Astrocyte of the hippocampus (primary cell): ENCODE measurements around the gene KPNA2.
"Not testable (repeated sequence)": the region's sequence is repeated elsewhere in the genome, so short reads cannot be mapped to it uniquely, and the experiment has no call there.

Source experiments
- DNase-seq: peaks from one replicate; pipeline ENCODE4 v3.0.0; 2011; ENCODE audit warnings: low read depth, low spot score

Gene KPNA2

GRCh38 chr17:68057531-68057952 is 22.0 kb downstream of the KPNA2 start:
- no peak for DNase-seq

- no peak for DNase-seq
Measured at GRCh38 chr17:68060336-68060735, 24.8 kb downstream of the KPNA2 start.

DNA sequence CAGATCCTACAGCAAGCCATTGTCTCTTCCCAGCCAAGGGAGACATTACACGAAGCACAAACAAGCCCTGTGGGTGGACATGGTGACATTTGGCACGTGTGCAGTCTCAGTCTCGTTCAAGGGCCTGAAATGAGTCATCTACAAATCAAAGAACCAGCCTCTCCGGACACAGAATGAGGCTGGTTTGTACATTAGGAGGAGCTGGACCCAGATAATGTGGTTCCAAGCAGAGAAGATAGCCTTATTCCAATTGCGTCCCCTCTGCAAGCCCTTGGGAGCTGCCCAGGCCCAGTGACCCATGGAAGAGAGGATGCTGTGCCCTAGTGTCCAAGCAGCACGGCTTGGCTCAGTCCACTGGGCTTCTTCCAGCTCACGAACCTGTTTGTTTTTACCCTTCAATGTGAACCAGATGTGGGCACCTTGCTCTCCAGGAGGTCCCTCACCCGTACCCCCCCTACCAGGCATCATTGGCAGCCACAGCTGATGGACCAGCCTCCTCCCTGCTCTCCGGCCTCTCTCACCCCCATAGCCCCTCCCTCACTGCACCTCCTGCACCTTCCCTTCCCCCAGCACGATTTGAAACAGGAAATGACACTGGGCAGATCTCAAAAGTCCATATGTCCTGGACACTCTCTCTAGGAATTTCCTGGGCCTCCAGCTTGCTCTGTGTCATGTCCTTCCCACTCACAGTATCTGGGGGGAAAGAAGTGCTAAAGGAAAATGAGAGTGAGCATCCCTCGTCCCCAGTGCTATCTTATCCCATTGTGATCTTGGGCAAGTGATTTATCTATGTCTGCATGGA is 26.2 kb downstream of the KPNA2 start:
- DNase-seq, result no peak

GRCh38 chr17:68065366-68065765 is 29.8 kb downstream of the KPNA2 start:
- not testable (repeated sequence) for DNase-seq

GRCh38 chr17:68068512-68068911 is 33.0 kb downstream of the KPNA2 start:
- DNase-seq, result not testable (repeated sequence)

DNA sequence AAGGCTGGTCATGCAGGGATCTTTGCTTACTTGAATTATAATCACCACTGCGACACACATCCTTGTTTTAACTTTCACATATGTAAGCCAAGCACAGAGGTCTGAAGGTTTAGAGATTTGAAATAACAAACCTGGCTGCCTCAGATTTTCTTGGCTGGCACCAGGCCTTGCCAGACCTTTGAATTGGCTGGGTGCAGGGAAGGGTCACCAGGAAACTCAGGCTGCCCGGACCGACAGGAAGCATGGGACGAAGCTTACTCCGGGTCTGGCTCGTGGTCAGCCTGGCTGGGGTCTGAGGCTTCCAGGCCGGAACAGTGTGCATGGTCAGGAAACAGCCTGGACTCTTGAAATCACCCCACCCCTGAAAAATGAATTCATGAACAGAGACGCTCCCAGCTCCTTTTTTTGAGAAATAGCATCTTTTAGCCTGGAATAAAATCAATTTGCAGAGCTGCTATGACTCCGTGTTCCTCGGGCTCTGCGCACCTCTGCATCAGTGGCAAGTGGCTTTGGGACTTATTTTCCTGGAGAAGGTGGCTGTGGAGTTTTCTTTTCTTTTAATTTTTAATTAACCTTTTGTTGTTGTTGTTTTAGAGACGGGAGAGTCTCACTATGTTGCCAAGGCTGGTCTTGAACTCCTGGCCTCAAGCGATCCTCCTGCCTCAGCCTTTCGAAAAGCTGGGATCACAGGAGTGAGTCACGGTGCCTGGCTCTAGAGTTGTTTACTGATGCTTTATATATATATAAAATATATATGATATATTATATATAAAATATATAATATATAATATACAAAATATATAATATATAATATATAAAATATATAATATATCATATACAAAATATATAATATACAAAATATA is 35.3 kb downstream of the KPNA2 start:
- DNase-seq, result peak; percentile 51

GRCh38 chr17:68074279-68074678 is 38.7 kb downstream of the KPNA2 start:
- no peak for DNase-seq

DNA sequence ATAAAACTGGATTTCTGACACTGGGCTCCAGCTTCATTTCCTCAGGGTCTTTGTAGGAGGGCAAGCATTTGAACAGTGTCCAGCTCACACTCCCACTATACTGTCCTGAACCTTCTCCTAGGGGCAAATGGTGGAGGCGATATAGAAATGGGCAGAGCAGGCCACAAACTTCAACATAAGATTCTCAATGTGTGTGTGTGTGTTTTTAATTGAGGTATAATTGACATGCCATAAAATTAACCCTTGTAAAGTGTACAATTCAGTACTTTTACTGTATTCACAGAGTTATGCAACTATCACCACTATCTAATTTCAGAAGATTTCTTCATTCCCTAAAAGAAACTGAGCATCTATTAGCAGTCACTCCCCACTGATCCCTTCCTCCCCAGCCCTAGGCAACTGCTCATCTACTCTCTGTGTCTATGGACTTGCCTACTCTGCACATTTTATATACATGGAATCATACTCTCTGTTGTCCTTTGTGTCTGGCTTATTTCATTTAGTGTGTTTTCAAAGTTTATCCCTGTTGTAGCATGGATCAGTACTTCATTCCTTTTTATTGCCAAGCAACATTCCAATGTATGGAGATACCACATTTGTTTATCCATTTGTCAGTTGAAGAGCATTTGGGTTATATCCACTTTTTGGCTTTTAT is 40.5 kb downstream of the KPNA2 start:
- DNase-seq, result not testable (repeated sequence)

DNA sequence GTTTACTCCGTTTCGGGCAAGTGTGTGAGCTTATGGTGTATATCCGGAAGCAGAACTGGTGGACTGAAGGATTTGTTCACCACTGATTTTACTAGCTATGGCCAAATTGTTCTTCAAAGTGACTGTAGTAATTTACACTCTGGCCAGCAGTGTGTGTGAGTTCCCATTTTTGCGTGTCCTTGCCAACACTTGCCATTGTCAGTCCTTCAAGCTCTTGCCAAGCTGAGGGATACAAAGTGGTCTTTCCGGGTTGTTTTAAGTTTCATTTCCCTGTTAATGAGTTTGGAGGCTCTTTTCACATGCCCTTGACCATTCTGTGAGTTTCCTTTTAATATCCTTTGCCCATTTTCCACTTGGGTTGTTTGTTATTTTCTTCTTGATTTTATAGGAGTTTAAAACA is 42.0 kb downstream of the KPNA2 start:
- not testable (repeated sequence) for DNase-seq

- no peak for DNase-seq
Measured at GRCh38 chr17:68080411-68081150, 45.0 kb downstream of the KPNA2 start.

DNA sequence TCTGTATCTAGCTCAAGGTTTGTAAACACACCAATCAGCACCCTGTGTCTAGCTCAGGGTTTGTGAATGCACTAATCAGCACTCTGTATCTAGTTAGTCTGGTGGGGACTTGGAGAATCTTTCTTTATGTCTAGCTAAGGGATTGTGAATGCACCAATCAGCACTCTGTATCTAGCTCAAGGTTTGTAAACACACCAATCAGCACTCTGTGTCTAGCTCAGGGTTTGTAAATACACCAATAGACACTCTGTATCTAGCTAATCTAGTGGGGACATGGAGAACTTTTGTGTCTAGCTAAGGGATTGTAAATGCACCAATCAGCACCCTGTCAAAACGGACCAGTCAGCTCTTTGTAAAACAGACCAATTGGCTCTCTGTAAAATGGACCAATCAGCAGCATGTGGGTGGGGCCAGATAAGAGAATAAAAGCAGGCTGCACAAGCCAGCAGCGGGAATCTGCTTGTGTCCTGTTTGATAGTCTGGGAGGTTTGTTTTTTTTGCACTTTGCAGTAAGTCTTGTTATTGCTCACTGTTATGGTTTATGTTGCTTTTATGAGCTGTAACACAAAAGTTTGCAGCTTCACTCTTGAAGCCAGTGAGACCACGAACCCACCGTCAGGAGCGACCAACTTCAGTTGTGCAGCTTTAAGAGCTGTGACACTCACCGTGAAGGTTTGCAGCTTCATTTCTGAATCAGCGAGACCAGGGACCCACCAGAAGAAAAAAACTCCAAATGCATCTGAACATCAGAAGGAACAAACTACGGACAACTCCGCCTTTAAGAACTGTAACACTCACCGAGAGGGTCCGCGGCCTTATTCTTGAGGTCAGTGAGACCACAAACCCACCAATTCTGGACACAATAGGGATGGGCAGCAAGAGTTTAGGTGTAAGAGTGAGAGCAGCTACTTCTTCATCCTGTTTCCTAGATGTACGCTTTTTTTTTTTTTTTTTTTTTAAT is 46.0 kb downstream of the KPNA2 start:
- not testable (repeated sequence) for DNase-seq

GRCh38 chr17:68085771-68086381 is 50.3 kb downstream of the KPNA2 start:
- no peak for DNase-seq

DNA sequence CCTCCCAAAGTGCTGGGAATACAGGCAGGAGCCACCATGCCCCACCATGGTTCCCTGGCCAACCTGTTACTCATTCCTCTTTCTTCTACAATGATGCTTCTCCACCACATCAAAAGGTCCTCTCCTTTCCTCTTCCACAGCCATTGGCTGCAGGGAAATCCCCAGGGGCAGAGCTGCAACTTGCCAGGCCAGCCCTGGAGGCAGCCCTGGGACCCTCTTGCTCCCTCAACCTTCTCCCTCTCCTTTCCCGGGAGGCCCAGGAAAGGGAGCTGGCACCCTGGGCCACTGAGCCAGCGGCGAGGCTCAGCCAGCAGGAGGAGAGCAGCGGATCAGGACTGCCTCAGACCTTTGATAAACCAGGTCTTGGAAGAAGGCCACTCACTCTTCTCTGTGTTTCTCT is 51.1 kb downstream of the KPNA2 start:
- DNase-seq, result not testable (repeated sequence)

DNA sequence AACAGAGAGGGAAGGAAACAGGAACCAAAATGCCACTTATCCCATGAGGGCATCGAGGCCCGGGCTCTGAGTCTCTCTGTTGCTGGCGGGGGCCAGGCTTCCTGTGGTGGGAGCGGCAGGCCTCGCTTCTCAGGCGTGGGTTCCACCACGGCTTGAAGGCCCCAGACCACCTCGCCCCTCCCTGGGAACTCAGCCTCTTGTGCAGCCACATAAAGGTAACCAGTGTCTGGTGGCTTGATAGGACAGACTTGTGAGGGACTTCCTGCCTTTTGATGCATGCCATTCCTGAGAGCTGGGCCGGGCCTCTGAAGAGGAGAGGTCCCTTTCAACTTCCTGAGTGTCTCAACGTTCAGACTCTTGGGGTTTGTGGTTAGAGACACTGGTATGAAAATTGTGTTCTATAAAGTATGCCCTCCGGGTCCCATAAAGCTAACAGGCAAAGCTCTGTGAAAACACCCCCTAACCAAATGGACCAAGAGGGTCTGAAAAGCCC is 51.6 kb downstream of the KPNA2 start:
- DNase-seq, result not testable (repeated sequence)

DNA sequence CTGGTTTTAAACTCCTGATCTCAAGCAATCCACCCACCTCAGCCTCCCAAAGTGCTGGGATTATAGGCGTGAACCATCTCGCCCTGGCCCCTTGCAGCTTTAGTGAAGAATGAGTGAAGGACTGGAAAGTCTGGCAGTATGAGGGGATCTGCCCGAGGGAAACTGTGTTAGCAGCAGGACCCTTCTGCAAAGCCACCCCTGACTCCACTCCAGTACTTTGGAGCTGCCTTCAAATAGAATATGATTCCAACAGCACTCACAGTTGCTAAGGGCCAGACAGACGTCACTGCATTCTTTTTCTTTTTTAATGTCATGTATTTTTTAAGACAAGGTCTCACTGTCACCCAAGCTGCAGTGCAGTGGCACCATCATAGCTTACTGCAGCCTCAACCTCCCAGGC is 52.3 kb downstream of the KPNA2 start:
- DNase-seq, result no peak

DNA sequence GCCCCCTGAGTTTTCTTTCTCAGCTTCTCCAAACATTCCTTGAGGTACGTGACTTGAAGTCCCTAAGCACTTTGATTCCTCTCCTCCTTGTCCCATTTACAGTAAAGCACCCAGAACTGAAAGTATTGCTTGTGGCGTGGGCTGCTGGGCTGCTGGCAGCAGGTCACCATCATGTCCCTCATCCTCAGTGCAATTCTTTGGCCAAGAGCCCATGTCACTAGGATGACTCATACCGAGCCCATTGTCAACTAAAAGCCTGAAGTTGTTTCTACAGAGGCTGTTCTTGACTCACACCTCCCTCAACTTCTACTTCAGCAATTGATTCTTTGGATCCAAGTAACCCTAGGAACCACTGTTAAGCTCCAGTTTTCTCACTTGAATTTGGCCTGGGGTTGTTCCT is 54.3 kb downstream of the KPNA2 start:
- DNase-seq, result peak; percentile 81

DNA sequence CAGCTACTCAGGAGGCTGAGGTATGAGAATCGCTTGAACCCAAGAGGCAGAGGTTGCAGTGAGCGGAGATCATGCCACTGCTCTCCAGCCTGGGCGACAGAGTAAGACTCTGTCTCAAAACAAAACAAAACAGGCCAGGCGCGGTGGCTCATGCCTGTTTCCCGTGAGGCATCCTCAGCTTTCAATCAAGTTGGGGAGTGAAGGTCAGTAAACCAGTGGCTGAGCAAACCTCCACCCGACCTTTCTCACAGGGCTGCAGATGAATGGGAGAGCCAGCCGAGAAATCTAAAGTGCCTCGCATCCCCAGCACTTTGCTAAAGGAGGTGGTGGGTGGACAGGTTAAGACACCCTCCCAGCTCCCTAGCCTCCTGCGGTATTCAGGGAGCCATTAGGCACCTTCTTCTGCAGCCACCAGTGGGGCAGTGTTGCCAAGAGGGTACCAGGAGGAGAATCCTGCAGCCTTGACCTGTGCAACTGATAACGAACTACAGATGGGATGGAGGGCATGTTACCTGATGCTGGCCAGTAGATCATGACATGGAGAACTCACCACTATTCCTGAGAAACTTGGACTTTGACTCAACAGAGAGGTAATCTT is 59.0 kb downstream of the KPNA2 start:
- no peak for DNase-seq

- no peak for DNase-seq
Measured at GRCh38 chr17:68095205-68095811, 59.8 kb downstream of the KPNA2 start.

DNA sequence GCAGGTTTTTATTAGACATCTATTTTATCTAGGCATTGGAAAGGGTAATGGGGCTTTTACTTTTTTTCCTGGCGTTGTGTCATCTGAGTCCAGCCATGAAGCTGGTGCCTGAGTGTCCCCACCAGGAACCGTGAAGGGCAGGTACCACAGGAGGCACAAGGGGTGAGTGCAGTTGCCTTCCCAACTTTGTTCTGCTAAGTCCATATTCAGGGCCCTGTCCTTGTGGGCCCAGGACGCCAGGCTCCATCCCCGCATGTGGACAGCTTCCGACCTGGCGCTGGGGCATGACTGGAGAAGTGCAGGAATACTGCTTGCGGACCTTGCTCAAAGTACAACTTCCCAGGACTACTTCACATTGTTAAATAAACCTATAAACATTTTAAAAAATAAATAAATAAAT is 60.6 kb downstream of the KPNA2 start:
- no peak for DNase-seq
